NCI-H1930 (cell line): ENCODE results near the gene TNFAIP1.

Source experiments
- DNase-seq, 2 experiments: peaks; one replicate each; lab custom pipeline; 2025; lab: John Stamatoyannopoulos, UW

Gene TNFAIP1

DNA sequence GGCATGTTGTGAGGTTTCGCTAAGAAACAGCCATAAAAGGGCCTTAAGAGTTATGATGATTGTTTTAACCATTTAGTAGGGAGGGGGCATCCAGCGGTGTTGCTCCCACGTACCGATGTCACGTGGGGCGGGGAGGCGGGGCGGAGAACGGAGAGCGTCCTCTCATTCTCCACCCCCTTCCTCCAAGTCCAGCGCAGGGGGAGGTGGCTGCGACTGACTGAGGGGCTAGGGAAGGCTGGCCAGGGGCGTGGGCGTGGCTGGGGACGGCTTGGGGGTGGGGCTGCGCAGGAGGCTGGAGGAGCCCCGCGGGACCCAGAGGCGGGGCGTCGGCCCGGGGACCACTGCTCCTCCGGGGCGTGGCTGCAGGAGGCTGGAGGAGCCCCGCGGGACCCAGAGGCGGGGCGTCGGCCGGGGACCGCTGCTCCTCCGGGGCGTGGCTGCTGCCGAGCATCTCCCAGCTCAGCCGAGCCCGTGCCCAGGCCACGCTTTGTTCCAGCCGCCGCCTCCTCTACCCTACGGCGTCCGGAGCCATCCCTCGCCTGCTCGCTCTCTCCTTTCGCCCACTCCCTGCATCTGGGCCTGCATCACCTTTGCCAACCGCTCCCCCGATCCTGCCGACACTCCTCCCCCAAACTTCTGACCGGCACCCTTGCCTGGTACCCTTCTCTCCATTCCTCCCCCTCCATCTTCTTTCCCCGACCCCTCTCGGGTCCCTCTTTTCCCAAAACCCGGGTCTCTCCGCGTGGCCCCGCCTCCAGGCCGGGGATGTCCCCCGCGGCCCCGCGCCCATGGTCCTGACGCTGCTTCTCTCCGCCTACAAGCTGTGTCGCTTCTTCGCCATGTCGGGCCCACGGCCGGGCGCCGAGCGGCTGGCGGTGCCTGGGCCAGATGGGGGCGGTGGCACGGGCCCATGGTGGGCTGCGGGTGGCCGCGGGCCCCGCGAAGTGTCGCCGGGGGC lies 36.0 kb downstream of the TNFAIP1 start, which contains the start of gene SARM1:
Gene SARM1 (plus strand): TSS at position 450 of the 958 bp plus-strand sequence. CDS start 339 bp downstream, at position 789.
- DNase-seq, result peak; percentile 82 to 86

DNA sequence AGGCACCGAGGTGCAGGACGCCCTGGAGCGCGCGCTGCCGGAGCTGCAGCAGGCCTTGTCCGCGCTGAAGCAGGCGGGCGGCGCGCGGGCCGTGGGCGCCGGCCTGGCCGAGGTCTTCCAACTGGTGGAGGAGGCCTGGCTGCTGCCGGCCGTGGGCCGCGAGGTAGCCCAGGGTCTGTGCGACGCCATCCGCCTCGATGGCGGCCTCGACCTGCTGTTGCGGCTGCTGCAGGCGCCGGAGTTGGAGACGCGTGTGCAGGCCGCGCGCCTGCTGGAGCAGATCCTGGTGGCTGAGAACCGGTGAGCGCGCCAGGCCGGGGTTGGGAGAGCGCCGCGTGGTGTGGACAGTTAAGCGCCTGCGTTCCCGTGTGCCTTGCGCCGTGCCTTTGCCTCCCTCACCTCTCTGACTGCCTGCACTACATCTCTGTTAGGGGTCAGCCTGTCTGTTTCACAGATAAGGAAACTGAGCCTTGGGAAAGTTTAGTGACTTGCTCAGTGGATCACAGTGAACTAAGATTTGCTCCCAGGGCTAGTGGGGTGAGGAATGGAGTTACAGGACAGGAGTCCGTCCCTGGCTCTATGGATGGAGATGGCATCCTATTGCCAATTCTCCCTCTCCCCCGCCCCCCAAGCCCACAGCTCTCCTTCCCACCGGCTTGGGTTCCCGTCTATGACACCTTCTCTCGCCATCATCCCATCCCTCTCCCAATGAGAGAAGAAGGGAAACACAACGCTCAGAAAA lies 36.8 kb downstream of the TNFAIP1 start:
- DNase-seq, result no peak

DNA sequence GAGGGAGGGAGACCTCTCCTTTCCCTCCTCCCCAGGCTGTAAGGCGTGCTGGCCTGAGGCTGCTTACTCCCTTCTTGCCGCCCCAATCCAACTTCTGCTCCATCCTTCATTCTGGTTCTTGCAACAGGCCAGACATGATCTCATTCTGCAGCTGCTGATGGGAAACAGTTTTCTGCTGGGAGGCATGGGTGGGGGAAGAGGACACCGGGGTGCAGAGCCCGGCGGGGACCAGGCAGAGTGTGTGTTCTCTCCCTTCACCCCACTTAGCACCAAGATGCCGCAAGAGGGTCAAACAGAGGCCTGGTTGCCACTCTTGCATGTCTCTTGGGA lies 37.3 kb downstream of the TNFAIP1 start:
- DNase-seq, result no peak

DNA sequence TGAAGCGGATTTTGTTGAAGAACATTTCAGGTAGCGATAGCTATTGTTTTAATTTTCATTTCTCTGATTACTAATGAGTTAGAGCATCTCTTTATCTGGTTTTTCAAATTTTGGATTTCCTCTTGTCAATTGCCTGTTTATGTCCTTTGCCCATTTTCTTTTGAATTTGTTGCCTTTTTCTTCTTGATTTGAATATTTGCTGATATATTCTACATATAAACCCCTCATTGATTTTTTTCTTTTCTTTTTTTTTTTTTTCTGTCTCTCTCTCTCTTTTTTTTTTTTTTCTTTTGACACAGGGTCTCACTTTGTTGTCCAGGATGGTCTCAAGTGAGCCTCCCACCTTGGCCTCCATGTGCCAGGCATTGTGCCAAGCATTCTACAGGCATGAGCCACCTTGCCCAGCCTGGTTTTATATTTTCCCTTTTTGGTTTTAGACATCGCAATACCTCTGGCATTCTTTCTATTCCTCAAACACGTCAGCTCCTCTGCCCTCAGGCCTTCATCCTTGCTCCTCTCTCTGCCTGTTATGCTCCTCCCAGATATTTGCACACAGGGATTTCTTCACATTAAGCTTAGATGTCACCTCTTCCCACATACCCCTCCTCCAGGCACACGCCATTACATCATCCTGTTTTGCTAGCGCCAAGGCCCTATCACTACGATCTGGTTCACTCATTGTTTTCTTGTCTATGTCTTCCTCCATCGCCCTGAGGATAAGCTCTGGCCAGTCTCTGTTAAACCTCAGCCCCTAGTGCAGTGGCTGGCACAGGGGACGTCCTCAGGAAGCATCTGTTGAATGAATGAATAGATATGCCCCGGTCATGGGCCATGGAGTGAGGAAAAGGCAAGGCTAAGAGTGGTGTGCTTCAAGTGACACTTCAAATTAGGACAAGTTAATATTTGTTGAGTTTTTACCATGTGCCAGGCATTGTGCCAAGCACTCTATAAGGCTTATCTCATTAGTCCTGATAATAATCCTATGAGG lies 44.5 kb downstream of the TNFAIP1 start:
- no peak for DNase-seq

DNA sequence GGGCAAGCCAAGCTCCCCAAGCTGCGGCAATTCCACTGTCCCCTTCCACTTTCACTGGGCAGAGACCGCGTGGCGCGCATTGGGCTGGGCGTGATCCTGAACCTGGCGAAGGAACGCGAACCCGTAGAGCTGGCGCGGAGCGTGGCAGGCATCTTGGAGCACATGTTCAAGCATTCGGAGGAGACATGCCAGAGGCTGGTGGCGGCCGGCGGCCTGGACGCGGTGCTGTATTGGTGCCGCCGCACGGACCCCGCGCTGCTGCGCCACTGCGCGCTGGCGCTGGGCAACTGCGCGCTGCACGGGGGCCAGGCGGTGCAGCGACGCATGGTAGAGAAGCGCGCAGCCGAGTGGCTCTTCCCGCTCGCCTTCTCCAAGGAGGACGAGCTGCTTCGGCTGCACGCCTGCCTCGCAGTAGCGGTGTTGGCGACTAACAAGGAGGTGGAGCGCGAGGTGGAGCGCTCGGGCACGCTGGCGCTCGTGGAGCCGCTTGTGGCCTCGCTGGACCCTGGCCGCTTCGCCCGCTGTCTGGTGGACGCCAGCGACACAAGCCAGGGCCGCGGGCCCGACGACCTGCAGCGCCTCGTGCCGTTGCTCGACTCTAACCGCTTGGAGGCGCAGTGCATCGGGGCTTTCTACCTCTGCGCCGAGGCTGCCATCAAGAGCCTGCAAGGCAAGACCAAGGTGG lies 45.7 kb downstream of the TNFAIP1 start:
- DNase-seq, result peak in 1 of 2 experiments; percentile 56

DNA sequence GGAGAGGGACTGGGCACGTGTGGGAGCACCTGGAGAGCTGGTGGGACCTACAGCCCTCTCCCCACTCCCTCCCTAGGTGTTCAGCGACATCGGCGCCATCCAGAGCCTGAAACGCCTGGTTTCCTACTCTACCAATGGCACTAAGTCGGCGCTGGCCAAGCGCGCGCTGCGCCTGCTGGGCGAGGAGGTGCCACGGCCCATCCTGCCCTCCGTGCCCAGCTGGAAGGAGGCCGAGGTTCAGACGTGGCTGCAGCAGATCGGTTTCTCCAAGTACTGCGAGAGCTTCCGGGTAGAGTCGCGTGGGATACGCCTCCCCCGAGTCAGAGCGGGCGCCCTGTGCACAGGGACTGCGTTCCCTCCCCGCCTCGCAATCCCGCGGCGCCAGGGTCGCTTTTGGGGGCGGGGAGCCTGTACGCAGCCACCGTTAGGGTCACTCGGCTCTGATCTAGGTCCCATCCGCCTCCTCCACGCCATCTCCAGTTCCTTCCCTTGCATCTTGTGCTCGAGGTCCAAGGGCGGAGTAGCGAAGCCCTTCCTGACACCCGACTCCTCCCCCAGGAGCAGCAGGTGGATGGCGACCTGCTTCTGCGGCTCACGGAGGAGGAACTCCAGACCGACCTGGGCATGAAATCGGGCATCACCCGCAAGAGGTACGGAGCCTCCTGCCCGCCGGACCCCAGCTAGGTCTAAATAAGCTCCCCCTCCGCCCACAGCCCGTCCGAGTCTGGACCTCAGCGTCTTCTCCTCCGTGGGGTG lies 48.9 kb downstream of the TNFAIP1 start:
- no peak for DNase-seq

DNA sequence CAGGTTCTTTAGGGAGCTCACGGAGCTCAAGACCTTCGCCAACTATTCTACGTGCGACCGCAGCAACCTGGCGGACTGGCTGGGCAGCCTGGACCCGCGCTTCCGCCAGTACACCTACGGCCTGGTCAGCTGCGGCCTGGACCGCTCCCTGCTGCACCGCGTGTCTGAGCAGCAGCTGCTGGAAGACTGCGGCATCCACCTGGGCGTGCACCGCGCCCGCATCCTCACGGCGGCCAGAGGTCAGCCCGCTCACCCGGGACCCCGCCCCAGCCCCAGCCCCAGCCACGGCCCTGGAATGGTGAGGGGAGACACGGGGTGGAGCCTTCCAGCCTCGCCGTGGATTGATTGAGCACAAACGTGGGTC lies 49.5 kb downstream of the TNFAIP1 start:
- DNase-seq, result no peak

DNA sequence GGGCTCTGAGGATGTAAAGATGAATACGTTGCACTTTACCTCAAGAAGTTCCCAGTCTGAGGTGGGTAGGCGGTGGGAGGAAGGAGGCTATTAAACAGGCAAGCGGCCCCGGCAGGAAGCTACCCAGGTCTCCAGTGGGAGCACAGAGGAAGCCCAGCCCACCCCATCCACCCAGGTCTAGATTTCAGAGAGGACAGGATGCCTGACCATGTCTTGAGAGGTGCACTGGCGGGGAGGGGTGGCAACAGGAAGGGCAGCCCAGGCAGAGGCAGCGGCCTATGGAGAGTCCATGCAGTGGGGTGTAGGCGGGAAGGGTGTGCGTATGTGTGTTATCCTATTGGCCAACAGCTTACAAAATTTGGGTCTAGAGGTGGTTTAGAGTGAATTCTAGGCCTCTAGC lies 49.8 kb downstream of the TNFAIP1 start:
- no peak for DNase-seq

DNA sequence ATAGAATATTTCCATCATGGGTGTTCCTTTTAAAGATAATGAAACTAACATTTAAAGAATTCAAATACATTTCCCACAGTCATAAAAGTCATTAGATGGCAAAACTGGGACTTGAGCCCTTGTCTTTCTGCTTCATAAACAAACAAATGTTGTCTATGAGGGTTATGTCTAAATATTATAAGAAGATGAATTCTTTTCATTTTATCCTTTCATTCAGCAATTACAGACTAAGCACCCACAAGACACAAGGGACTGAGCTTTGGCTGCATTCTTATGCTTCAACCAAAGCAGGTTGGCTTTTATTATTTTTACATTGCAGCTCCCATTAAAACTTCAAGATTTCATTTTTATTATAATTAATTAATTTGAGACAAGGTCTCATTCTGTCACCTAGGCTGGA lies 50.8 kb downstream of the TNFAIP1 start:
- no peak for DNase-seq

DNA sequence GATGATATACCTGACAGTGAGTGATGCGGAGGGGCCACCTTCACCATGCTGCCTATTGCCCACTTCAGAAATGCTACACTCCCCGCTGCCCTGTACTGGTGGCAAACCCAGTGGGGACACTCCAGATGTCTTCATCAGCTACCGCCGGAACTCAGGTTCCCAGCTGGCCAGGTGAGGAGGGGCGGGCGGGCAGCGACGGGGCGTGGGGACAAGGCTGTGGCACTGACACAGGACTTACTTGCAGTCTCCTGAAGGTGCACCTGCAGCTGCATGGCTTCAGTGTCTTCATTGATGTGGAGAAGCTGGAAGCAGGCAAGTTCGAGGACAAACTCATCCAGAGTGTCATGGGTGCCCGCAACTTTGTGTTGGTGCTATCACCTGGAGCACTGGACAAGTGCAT lies 52.5 kb downstream of the TNFAIP1 start:
- DNase-seq, result no peak

DNA sequence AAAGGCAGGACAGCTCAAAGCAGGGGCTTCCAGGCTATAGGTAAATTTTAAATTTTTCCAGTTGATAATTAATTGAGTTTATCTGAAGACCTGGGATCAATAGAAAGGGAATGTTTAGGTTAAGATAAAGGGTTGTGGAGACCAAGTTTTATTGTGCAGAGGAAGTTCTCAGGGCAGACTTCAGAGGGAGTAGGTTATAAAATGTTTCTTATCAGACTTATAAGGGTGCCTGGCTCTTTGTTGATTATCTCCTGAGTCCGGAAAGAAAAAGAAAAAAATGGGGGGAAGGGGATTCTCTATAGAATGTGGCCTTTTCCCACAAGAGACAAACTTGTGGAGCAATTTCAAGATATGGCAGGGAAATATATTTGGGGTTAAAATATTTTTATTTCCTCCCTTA lies 54.6 kb downstream of the TNFAIP1 start:
- no peak for DNase-seq

DNA sequence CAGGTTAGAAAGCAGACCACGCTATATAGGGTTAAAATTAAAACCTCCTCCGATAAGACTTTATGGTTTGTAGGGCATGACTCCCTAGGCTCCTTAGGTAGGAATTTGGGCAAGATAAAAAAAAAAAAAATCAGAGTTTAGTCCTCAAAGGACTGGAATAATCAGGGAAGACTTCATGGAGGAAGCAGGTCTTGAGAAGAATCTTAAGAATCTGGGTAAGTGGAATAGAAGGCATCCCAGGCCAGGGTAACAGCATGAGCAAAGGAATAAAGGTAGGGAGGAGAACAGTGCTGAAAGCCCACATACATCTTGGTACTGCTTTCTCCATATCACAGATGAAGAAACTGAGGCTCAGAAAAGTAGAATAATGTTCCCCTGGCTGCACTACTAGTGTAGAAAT lies 55.0 kb downstream of the TNFAIP1 start:
- DNase-seq, result no peak

DNA sequence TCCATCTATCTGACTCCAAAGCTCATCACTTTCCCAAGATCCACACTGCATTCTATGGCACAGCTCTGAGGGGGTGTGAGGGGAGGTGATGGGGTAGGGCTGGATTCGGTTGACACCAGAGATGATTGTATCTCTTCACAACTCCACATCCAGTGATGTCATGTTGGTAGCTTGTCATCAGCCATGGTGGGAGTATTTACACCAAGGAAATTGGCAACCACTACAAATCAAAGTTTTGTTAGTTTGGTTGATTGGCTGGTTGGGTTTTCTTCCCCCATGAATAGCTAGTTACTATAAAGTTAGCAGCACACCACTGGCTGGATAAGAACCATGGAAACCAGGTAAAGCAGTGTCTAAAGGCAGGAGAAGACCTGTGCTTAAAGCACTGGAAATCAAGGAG lies 55.4 kb downstream of the TNFAIP1 start:
- no peak for DNase-seq

DNA sequence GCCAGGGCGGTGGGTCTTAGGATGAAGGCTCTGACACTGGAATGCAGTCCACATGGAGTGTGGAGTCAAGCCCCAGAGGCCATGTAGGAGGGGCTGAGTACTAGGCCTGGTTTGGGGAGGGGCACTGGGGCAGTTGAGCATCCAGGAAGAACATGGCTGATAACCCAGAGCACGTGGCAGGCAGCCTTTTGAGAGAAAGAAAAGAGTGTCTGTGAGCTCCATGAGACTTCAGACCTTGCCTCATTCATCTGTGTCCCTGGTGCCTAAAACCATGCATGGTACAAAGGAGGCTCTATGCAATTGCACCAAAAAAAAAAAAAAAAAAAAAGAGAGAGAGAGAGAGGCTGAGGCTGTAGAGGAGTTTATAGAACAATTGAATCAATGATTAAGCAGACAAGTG lies 55.8 kb downstream of the TNFAIP1 start:
- no peak for DNase-seq

DNA sequence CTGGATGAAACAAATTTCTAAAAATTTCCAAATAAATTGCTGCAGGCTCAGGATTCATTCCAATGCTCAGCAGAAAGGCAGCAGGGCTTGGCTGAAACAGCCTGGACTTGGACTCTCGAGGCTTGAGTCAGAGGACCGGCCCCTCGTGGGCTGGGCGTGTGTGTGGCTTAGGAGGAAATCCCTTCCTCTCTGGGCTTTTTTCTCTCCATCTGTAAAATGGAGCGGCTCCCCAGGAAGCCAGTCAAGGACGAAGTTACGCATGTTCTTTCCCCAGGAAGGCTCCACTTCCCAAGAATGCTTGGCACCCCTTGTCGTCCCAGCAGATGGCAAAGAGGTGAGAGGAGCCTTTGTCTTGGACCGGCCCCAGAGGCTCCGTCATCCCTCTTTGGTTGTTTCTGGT lies 56.9 kb downstream of the TNFAIP1 start:
- no peak for DNase-seq

DNA sequence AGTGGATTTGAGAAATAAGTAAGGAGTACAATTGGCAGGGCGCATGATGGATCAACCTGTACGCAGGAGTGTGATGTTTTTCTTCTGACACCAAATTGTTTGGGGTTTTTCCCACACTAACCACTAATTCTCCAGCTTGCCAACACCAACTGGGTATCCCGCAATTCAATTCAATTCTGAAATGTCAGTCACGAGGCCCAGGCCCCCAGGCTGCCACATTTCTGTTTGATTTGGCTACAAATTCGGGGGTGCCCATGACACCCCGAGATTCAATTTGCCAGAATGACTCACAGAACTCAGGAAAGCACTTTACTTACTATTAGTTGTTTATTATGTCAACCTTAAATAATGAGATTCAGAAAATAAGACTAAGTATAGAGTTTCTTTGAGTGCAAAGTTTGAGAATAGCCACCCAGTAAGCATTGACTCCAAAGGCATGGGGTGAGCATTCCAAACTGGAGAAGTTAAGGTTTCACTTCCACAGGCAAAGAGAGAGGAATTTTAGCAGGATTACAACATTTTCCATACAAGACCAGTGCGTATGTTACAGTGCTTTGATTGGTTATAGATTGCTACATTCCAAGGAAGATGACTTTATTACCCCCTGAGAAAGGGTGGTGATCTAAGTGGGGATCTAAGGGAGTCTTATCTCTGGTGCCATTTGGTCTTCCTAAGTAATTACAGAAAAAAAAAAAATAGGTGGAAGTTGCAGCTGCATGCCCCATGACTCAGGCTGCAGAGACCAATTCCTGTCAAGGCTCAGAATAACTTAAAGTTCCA lies 59.0 kb downstream of the TNFAIP1 start:
- no peak for DNase-seq

DNA sequence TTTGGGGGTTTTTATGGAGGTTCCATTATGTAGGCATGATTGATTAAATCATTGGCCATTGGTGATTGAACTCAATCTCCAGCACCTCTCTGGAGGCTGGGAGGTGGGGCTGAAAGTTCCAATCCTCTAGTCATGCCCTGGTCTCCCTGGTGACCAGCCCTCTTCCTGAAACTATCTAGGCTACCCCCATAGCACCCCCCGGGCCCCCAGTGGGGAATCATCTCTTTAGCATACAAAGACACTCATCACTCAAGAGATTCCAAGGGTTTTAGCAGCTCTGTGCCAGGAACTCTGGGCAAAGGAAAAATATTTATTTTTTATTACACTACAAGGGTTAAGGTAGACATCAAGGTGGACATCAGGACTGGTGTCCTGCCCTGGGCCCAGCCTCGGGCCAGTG lies 59.9 kb downstream of the TNFAIP1 start:
- no peak for DNase-seq

DNA sequence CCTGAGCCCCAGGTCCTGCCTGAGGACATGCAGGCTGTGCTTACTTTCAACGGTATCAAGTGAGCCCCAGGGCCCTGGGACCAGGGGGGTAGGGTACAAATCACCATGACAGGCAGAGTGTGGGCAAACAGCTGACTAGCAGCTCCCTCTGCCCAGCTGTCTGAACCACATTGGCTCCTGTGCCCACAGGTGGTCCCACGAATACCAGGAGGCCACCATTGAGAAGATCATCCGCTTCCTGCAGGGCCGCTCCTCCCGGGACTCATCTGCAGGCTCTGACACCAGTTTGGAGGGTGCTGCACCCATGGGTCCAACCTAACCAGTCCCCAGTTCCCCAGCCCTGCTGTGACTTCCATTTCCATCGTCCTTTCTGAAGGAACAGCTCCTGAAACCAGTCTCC lies 60.4 kb downstream of the TNFAIP1 start:
- no peak for DNase-seq
